GM21786 (cell line): ENCODE measurements around the gene CYLD.

Experiments used
- ATAC-seq: cut with Tn5 transposase; IDR thresholded peaks from one replicate; pipeline ENCODE4 v1.9.1; 2021; ENCODE audit not compliant: unreplicated experiment

The CYLD gene

DNA sequence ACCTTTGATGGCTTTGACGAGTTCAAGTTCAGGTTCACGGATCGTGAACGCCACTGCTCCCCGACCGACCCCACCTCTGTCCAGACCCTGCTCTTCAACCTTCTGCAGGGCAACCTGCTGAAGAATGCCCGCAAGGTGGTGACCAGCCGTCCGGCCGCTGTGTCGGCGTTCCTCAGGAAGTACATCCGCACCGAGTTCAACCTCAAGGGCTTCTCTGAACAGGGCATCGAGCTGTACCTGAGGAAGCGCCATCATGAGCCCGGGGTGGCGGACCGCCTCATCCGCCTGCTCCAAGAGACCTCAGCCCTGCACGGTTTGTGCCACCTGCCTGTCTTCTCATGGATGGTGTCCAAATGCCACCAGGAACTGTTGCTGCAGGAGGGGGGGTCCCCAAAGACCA lies 30.8 kb upstream of the CYLD start:
- ATAC-seq, result no peak

DNA sequence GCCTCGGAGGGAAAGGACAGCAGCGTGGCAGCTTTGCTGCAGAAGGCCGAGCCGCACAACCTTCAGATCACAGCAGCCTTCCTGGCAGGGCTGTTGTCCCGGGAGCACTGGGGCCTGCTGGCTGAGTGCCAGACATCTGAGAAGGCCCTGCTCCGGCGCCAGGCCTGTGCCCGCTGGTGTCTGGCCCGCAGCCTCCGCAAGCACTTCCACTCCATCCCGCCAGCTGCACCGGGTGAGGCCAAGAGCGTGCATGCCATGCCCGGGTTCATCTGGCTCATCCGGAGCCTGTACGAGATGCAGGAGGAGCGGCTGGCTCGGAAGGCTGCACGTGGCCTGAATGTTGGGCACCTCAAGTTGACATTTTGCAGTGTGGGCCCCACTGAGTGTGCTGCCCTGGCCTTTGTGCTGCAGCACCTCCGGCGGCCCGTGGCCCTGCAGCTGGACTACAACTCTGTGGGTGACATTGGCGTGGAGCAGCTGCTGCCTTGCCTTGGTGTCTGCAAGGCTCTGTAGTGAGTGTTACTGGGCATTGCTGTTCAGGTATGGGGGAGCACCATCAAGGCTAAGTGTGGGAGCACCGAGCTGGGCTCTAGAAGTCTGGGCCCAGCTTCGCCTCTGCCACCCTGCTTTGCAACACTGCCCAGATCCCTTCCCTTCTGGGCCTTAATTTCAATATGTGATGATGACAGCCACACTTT lies 29.9 kb upstream of the CYLD start:
- ATAC-seq, result no peak

DNA sequence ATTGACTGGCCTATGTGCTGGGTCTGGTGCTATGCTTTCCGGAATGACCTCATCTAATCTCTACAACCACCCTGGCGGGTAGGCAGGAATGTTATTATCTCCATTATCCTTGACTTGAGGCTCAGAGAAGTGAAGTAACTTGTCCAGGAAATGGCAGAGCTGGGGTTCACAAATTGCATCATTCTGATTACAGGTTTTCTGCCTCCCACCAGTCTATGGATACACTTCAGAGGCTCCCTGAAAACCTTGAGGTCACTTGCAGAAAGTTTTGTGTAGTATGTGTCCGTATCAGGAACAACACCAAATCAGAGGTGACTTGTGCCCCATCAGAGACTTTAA lies 29.4 kb upstream of the CYLD start:
- no peak for ATAC-seq

DNA sequence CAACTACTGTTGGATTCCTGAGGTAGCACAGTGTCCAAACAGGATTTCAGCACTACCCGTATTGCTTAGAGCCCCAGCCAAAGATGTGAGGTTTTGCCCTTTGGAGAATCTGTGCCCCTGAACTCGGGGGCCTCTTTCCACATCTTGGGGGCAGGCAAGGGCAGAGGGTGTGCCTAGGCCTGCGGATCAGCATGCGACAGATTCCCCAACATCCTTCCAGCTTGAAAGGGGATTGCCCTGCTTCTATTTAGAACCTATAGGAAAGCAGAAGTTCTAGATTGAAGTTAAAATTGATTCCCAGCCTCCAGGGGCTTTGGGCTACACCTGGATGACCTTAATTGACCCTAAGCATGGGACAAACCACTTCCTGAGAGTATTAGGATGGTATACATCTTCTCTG lies 28.9 kb upstream of the CYLD start:
- no peak for ATAC-seq

DNA sequence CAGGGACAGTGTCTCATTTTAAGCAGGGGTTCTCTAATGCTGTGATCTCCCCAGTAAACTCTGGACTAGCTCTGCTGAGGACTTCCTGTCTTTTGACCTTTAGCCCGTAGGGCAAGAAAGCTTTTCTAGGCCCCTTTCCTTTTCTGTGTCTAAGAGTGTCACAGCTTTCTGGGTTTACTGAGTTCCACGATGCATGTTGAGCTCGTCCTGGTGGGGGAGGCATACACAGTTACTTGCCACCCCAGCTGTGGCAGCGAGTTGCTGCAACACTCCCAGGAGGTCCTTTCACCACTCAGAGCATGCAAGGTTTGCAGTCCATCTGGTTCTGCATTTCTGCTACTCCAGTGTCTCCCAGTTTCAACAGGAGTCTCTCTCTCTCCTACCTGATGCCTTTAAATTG lies 24.8 kb upstream of the CYLD start:
- no peak for ATAC-seq

DNA sequence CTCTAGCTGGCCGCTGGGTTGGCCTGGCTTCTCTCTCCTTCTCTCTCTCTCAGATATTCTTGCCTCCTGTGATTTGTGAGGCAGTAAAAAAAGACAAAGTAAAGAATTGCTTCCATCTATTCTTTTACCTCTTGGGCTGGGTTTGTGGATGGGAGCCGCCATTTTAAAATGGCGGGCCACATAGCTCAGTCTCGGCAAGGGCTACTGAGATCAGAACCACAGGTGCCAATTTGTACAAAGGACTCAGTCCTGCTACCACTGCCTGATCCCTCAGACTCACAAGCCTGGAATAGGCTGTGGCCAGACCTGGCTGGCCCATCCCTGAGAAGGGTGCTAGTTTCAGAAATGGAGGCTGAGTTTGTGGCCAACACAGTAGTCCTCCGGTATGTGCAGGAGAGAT lies 24.4 kb upstream of the CYLD start:
- no peak for ATAC-seq

DNA sequence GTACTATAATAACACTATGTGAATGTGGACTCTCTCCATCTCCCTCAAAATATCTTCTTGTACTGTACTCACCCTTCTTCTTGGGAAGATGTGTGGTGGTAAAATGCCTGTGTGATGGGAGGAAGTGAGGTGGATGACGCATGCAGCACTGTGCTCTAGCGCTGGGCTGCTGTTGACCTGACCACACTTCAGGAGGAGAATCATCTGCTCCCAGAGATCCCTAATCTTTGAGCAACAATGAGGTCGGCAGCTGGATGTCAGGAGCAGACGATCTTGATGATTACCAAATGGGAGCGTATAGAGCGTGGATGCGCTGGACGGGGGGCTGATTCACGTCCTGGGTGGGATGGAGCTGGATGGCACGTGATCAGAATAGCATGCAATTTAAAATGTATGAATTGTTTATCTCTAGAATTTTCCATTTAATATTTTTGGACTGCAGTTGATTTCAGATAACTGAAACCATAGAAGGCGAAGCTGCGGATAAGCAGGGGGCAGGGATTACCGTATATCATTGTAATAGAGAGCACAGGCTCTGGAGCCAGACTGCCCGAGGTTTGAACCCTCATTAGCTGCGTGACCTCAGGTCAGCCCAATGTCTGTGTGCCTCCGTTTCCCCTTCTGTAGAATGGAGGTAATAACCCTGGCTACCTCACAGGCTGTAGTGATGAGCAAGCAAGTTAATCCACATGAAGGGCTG lies 23.7 kb upstream of the CYLD start:
- ATAC-seq, result no peak

DNA sequence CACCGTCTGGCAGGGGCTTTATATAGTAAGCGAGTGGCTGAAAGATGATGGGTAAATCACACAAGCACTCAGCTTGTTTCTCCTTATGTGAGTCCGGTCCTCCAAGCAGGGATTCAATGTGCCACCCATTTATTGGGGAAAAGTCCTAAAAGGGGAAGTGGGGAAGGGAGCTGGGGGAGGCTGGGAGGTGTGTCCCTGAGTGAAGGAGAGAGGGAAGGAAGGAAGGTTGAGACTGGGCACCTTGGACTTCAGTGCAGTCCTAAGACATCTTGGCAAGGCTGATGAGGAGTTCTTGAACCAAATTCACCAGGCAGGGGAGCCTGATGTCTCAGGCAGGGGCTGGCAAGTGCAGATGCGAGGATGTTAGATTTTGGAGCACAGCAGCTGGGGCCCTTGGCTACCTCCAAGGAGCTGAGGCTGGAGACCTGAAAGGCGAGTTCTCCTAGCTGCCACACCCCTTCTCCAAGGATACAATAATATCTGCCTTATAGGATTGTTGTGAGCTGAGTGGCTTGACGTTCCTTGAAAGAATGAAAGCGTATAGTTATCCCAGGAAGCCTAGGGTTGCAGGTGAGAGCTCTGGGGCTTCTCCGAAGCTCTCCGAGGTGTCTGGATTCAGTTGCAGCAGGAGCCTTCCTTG lies 23.0 kb upstream of the CYLD start:
- ATAC-seq, result no peak

DNA sequence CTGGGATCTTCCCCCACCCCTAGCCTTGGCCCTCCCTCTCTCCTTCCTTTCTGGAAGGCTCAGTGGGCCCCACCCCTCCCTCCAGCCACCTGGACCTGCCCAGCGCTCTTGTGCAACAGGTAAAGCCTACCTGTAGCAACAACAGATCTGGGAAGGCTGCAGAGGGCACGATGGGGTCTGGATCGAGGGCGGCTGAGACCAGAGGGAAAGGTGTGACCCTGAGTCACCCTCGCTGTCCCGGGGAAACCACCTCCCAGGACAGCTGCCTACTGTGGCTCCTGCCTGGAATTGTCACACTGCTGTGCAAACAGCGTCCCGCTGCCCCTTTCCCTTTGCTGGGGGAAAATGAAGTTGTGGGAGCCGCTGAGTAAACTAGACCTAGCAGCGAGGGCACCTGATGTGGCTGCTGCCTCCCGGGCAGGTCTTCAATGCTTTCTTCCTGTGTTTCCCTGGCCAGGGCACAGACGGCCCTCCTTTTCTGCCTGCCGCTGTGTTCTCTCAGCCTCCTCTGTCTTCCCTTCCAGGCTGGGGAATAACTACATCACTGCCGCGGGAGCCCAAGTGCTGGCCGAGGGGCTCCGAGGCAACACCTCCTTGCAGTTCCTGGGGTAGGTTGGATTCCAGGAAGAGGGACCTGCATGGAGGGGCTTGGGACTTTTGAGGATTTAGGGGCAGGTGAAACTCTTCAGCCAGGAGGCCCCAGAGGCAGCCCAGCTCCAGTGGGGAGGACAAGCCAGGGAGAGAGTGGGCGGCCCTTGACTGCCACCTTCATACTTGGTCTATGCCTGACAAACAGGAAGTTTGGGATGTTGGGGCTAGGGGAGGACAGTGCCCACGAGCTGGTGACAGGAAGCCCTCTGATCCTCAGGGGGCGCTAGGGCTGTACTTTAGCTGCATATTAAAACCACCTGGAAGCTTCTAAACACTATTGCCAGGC lies 22.2 kb upstream of the CYLD start:
- no peak for ATAC-seq

DNA sequence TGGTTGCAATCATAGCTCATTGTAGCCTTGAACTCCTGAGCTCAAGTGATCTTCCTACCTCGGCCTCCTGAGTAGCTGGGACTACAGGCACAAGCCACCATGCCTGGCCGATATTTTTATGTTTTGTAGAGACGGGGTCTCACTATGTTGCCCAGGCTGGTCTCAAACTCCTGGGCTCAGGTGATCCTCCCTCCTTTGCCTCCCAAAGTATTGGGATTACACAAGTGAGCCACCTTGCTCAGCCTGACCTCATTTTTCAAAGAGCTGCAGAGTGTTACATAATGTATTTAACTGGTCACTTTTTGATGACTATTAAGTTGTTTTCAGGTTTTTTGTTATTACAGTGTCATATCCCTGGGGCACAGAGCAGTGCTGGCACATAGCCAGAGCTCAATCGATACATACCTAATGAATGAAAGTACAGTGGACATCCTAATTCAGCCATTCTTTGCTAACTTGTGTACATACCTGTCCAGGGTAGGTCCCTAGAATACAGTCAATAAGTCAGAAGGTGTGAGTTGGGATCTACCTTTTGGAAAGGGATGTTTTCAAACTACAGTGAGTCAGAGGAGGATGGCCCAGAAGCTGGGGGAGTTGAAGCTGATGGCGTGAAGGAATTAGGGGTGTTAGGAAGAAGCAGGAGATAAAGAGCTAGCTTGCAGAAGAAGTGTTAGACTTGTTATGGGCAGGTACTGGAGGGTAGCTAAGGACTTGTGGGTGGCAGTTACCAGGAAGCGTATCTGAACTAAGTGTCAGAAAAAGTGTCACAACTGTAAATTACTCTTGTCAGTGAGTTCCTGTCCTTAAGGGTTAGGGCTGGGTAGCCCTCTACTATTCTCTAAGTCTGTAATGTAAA lies 20.1 kb upstream of the CYLD start:
- no peak for ATAC-seq

DNA sequence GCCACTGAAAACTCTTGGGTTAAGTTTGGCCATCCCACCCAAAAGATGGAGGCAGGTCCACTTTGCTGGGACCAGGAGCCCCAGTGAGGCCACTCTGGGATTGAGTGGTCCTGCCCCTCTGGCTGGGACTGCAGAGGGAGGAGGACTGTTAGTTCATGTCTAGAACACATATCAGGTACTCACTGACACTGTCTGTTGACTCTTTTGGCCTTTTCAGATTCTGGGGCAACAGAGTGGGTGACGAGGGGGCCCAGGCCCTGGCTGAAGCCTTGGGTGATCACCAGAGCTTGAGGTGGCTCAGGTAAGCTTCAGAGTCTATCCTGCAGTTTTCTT lies 19.5 kb upstream of the CYLD start:
- ATAC-seq, result no peak

DNA sequence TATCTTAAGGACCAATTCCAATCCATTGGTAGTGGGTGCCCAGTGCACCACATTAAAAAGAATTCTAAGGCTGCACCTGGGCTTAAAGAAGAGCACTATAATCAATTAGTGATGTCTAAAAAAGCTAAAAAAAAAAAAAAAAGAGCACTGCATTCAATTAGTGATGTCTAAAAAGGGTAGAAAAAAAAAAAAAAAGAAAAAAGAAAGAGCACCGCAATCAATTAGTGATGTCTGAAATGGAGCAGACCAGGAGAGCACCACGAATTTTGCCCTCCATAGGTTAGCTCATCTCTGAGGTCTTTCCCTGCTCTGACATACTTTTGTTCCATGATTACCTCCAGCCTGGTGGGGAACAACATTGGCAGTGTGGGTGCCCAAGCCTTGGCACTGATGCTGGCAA lies 18.9 kb upstream of the CYLD start:
- ATAC-seq, result no peak

DNA sequence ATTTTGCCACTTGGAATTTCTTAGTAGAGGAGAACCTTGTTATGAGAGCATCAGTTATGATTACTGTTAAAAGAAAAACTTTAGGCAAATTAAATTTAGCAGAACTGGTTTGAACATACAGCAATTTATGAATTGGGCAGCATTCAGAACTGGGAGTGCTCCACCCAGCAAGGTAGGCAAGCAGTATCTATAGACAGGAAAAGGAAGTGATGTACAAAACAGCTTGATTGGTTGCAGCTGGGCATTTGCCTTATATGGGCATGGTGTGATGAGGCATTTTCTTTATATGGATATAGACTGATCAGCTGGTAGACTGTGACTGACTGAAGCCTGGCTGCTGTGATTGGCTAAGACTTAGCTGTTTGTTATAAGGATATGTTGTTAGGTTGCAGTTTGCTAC lies 17.6 kb upstream of the CYLD start:
- ATAC-seq, result no peak

DNA sequence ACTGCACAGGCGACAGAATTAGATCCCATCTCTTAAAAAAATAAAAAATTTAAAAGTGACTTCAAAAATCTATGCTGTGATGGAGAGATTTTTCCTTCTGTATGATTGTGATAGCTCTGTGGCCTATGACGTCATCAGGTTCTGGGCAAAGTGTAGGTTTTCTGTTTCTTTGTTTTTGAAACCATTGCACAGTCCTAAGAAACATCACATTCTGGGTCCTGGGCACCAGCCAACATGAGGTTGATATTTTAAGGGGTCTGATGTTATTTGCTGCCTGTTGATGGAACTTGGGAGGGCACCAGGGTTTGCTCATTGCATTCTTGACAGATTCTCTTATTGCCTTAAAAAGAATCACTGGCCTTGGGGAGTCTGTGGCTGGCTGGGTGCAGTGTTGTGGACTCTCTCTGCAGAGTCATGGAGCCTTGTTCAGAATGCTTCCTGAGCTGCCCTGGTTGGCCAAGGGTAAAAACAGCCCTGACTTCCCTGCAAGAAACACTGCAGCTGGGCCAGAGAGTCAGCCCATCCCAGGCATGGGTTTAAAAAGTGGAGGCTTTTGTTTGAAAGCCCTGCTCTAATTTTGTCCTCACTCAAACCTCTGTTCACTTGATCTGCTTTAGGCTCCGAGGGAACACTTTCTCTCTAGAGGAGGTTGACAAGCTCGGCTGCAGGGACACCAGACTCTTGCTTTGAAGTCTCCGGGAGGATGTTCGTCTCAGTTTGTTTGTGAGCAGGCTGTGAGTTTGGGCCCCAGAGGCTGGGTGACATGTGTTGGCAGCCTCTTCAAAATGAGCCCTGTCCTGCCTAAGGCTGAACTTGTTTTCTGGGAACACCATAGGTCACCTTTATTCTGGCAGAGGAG lies 10.5 kb upstream of the CYLD start:
- ATAC-seq, result no peak

DNA sequence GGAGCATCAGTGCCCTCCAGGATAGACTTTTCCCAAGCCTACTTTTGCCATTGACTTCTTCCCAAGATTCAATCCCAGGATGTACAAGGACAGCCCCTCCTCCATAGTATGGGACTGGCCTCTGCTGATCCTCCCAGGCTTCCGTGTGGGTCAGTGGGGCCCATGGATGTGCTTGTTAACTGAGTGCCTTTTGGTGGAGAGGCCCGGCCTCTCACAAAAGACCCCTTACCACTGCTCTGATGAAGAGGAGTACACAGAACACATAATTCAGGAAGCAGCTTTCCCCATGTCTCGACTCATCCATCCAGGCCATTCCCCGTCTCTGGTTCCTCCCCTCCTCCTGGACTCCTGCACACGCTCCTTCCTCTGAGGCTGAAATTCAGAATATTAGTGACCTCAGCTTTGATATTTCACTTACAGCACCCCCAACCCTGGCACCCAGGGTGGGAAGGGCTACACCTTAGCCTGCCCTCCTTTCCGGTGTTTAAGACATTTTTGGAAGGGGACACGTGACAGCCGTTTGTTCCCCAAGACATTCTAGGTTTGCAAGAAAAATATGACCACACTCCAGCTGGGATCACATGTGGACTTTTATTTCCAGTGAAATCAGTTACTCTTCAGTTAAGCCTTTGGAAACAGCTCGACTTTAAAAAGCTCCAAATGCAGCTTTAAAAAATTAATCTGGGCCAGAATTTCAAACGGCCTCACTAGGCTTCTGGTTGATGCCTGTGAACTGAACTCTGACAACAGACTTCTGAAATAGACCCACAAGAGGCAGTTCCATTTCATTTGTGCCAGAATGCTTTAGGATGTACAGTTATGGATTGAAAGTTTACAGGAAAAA lies 9.7 kb upstream of the CYLD start:
- ATAC-seq, result no peak

DNA sequence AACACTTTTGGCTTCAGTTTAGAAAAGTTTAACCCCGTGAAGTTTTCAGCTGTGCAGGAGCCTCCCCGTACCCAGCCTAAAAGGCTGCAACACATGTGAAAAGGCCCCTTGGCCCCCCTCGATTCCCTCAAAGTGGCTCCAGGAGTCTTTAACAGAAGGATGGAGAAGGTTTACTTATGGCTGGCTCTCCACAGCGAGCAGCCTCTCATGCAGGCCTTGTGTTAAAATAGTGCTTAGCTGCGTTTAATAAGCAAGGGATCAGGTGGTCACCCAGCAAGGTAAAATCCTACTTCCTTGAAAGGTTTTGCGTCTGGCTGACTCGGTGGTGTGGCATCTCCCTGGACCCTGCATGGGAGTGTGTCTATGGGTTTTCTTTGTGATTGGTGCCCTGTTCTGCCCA lies 8.4 kb upstream of the CYLD start:
- ATAC-seq, result no peak

DNA sequence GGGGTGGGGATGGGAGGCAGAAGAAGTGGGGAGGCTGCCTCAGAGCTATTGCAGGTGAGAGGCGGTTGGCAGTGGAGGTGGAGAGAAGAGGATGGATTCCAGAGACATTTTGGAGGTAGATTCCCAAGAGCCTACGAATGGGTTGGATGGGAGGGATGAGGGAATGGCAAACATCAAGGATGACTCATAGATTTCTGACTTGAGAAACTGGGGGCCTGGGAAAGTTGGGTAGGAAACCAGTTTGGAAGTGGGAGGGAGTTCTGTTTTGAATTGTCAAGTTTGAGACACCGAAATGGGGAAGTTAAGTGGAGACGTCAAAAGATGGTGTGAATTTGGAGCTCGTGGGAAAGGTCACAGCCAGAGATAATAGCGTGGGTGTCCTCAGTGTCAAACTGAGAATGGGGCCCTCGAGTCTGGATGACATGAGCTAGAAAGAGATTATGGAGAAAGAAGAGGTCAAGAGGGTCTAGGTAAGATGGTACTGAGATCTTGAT lies 6.2 kb upstream of the CYLD start:
- no peak for ATAC-seq

DNA sequence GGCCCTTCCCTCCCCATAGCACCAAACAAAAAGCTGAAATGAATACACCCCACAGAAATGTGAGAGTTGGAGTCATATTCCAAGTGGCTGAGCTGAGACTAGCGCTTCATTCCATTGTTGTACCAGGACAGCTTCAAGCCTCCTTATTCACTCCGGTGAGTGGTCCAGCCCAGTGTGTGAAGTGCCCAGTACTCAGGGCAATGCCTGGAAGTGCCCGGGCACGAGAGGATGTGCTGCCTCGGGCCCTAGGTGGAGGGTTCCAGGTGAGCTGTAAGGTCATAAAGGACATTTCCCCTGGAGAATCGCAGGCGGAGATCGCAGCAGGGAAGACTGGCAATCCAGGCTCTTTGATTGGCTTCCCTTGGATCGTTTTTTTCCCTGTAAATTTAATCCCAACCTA lies 5.4 kb upstream of the CYLD start:
- no peak for ATAC-seq
